NCI-H82 treated with DMSO at 0.1 percent for 48 hours (cell line): ENCODE data around the gene HMX1.

Experiments
- DNase-seq: peaks from one replicate; lab custom pipeline; 2025; ENCODE audit not compliant: unreplicated experiment; lab: John Stamatoyannopoulos, UW

Gene HMX1

GRCh38 chr4:8893227-8893623, 21.6 kb upstream of the HMX1 start:
- no peak for DNase-seq

- no peak for DNase-seq
These were observed 21.1 kb upstream of the HMX1 start for GRCh38 chr4:8892556-8893226.

- no peak for DNase-seq
These were observed 20.3 kb upstream of the HMX1 start for GRCh38 chr4:8891646-8892555.

GRCh38 chr4:8891255-8891645, 19.6 kb upstream of the HMX1 start:
- no peak for DNase-seq

GRCh38 chr4:8888856-8889255, 17.2 kb upstream of the HMX1 start:
- no peak for DNase-seq

- DNase-seq: no peak
These were observed 15.2 kb upstream of the HMX1 start for GRCh38 chr4:8886612-8887406.

GRCh38 chr4:8882239-8882638, 10.6 kb upstream of the HMX1 start:
- DNase-seq: no peak

GRCh38 chr4:8880851-8881250, 9.2 kb upstream of the HMX1 start:
- DNase-seq: no peak

GRCh38 chr4:8879574-8879973, 7.9 kb upstream of the HMX1 start:
- DNase-seq: no peak

- DNase-seq: no peak
These were observed 6.8 kb upstream of the HMX1 start for GRCh38 chr4:8878421-8878820.

- DNase-seq: no peak
These were observed 6.1 kb upstream of the HMX1 start for GRCh38 chr4:8877780-8878040.

GRCh38 chr4:8876982-8877779, 5.5 kb upstream of the HMX1 start:
- no peak for DNase-seq

GRCh38 chr4:8874896-8875680, 3.4 kb upstream of the HMX1 start:
- no peak for DNase-seq

GRCh38 chr4:8874003-8874895, 2.6 kb upstream of the HMX1 start:
- no peak for DNase-seq

GRCh38 chr4:8872402-8873291, 1.0 kb upstream of the HMX1 start:
- DNase-seq: no peak

- DNase-seq: no peak
These were observed 807 bp downstream of the HMX1 start for GRCh38 chr4:8870647-8871416.

- DNase-seq: no peak
These were observed 1.6 kb downstream of the HMX1 start for GRCh38 chr4:8869898-8870646.
